Stimulated activated CD8-positive, alpha-beta memory T cell treated with anti-CD3 and anti-CD28 coated beads, Interleukin-4, amount 100 ng/mL, for 1 hour (primary cell): ENCODE measurements around the gene INPP5A.

ENCODE experiments used
- DNase-seq, 2 donors: peaks; one replicate each; pipeline ENCODE4 v3.0.0-alpha.2; 2020; ENCODE audit warnings: low read depth in 2 of 2, low spot score in 1 of 2

INPP5A gene

GRCh38 chr10:132626761-132627665 is 89.4 kb downstream of the INPP5A start:
- no peak for DNase-seq

GRCh38 chr10:132627666-132628531 is 90.3 kb downstream of the INPP5A start:
- no peak for DNase-seq

- no peak for DNase-seq
Measured at GRCh38 chr10:132628966-132629900, 91.6 kb downstream of the INPP5A start.

GRCh38 chr10:132630156-132630555 is 92.6 kb downstream of the INPP5A start:
- no peak for DNase-seq

- DNase-seq, result no peak
Measured at GRCh38 chr10:132630666-132631337, 93.2 kb downstream of the INPP5A start.

- DNase-seq, result no peak
Measured at GRCh38 chr10:132631338-132631735, 93.8 kb downstream of the INPP5A start.

- no peak for DNase-seq
Measured at GRCh38 chr10:132632091-132632561, 94.5 kb downstream of the INPP5A start.

GRCh38 chr10:132632851-132633684 is 95.5 kb downstream of the INPP5A start:
- DNase-seq, result no peak

GRCh38 chr10:132634241-132634946 is 96.8 kb downstream of the INPP5A start:
- no peak for DNase-seq

- DNase-seq, result no peak
Measured at GRCh38 chr10:132634947-132635271, 97.3 kb downstream of the INPP5A start.

GRCh38 chr10:132636358-132636757 is 98.8 kb downstream of the INPP5A start:
- no peak for DNase-seq

GRCh38 chr10:132637477-132638129 is 100.0 kb downstream of the INPP5A start:
- no peak for DNase-seq

GRCh38 chr10:132638130-132638515 is 100.5 kb downstream of the INPP5A start:
- DNase-seq, result no peak

GRCh38 chr10:132639470-132639869 is 101.9 kb downstream of the INPP5A start:
- DNase-seq, result no peak

GRCh38 chr10:132640326-132641125 is 102.9 kb downstream of the INPP5A start:
- DNase-seq, result no peak

- DNase-seq, result no peak
Measured at GRCh38 chr10:132641401-132641800, 103.8 kb downstream of the INPP5A start.

- no peak for DNase-seq
Measured at GRCh38 chr10:132641966-132642731, 104.6 kb downstream of the INPP5A start.
